NCI-H2196 (cell line): ENCODE data around the gene ORAI3.

Experiments used
- DNase-seq: peaks from one replicate; lab custom pipeline; 2025; ENCODE audit not compliant: unreplicated experiment; lab: John Stamatoyannopoulos, UW

Gene ORAI3

GRCh38 chr16:30946671-30947540, 2.0 kb upstream of the ORAI3 start:
- no peak for DNase-seq

- no peak for DNase-seq
Measured at GRCh38 chr16:30947541-30947858, 1.4 kb upstream of the ORAI3 start.

- peak; percentile 98 for DNase-seq
Measured at GRCh38 chr16:30947859-30948666, 805 bp upstream of the ORAI3 start.

- DNase-seq: peak; percentile 93
Measured at GRCh38 chr16:30949650-30950515, 1.0 kb downstream of the ORAI3 start.

- no peak for DNase-seq
Measured at GRCh38 chr16:30950516-30951065, 1.7 kb downstream of the ORAI3 start.

GRCh38 chr16:30951193-30951592, 2.3 kb downstream of the ORAI3 start:
- no peak for DNase-seq

GRCh38 chr16:30951750-30952149, 2.9 kb downstream of the ORAI3 start:
- no peak for DNase-seq

- no peak for DNase-seq
Measured at GRCh38 chr16:30953111-30953510, 4.2 kb downstream of the ORAI3 start.

GRCh38 chr16:30953511-30954124, 4.8 kb downstream of the ORAI3 start:
- peak; percentile 59 for DNase-seq

GRCh38 chr16:30954993-30955392, 6.1 kb downstream of the ORAI3 start:
- no peak for DNase-seq

- DNase-seq: peak; percentile 78
Measured at GRCh38 chr16:30956601-30957455, 8.0 kb downstream of the ORAI3 start.

- peak; percentile 97 for DNase-seq
Measured at GRCh38 chr16:30957456-30958174, 8.7 kb downstream of the ORAI3 start, which contains the start of gene SETD1A. SETD1A (plus strand) TSS chr16:30957754; CDS start chr16:30958732, 978 bp downstream.

- DNase-seq: peak; percentile 64
Measured at GRCh38 chr16:30958175-30959079, 9.6 kb downstream of the ORAI3 start.

- DNase-seq: no peak
Measured at GRCh38 chr16:30961384-30961783, 12.5 kb downstream of the ORAI3 start.

- no peak for DNase-seq
Measured at GRCh38 chr16:30963925-30964511, 15.2 kb downstream of the ORAI3 start.

GRCh38 chr16:30964574-30965226, 15.8 kb downstream of the ORAI3 start:
- DNase-seq: no peak

- DNase-seq: no peak
Measured at GRCh38 chr16:30965436-30965835, 16.6 kb downstream of the ORAI3 start.
